ENCODE data around the gene LRRK2.

DNA sequence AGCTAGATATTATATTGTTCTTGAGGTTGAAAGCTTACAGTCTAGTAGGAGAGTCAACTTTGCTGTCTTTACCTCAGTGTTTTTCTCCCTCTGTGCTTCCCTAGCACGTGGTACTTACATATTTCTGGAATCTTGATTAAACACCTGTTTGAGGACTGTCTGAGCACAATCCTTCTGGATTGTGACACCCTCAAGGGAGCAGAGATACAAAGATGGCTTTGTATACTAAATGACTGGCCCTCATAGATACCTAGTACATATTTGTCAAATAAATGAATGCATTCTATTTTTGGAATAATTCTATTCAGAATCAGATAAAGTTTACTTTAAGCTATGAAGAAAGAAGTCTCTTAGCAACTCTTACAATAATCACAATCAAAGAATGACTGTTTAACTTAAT is 113.3 kb downstream of the LRRK2 start:
- TF ChIP-seq ZNF274 (IDR thresholded peaks at IDR 0.05; ENCODE audit: insufficient read depth, insufficient read length) = no peak
- TF ChIP-seq EP300 (IDR thresholded peaks at IDR 0.05; ENCODE audit: borderline replicate concordance in 1 of 2, control insufficient read depth in 1 of 2, low read depth in 2 of 2, low read length in 2 of 2) = no peak
- TF ChIP-seq, protein P1, sequence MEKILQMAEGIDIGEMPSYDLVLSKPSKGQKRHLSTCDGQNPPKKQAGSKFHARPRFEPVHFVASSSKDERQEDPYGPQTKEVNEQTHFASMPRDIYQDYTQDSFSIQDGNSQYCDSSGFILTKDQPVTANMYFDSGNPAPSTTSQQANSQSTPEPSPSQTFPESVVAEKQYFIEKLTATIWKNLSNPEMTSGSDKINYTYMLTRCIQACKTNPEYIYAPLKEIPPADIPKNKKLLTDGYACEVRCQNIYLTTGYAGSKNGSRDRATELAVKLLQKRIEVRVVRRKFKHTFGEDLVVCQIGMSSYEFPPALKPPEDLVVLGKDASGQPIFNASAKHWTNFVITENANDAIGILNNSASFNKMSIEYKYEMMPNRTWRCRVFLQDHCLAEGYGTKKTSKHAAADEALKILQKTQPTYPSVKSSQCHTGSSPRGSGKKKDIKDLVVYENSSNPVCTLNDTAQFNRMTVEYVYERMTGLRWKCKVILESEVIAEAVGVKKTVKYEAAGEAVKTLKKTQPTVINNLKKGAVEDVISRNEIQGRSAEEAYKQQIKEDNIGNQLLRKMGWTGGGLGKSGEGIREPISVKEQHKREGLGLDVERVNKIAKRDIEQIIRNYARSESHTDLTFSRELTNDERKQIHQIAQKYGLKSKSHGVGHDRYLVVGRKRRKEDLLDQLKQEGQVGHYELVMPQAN (conservative IDR thresholded peaks at IDR 0.05) = no peak
- TF ChIP-seq, protein P2, sequence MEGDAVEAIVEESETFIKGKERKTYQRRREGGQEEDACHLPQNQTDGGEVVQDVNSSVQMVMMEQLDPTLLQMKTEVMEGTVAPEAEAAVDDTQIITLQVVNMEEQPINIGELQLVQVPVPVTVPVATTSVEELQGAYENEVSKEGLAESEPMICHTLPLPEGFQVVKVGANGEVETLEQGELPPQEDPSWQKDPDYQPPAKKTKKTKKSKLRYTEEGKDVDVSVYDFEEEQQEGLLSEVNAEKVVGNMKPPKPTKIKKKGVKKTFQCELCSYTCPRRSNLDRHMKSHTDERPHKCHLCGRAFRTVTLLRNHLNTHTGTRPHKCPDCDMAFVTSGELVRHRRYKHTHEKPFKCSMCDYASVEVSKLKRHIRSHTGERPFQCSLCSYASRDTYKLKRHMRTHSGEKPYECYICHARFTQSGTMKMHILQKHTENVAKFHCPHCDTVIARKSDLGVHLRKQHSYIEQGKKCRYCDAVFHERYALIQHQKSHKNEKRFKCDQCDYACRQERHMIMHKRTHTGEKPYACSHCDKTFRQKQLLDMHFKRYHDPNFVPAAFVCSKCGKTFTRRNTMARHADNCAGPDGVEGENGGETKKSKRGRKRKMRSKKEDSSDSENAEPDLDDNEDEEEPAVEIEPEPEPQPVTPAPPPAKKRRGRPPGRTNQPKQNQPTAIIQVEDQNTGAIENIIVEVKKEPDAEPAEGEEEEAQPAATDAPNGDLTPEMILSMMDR (IDR thresholded peaks at IDR 0.05 in 2 of 3, conservative IDR thresholded peaks at IDR 0.05 in 1 of 3; ENCODE audit: control insufficient read depth in 2 of 3, extremely low read depth in 1 of 3, insufficient read depth in 1 of 3, low read depth in 3 of 3, low read length in 3 of 3) = no peak
